A549 (cell line): Measurements from ENCODE around the gene DYNLT2B. TPM values are rescaled to one million over a fixed set of nuclear protein-coding genes. Genes with fewer than 3 reads are reported as not detected.
"Not testable (repeated sequence)": the region's sequence is repeated elsewhere in the genome, so short reads cannot be mapped to it uniquely, and the experiment has no call there.

Experiments used
- ATAC-seq, 2 experiments: fragments of 200-7000 bp in 1 of 2; fragments of >200 bp in 1 of 2; cut with Nextera tagmentation in 1 of 2; cut with Tn5 transposase in 1 of 2; 3 replicates each; pipeline versions ENCODE4 v1.8.0 to v1.9.1; 2018 to 2020; ENCODE audit warnings: mild to moderate bottlenecking in 1 of 2, moderate library complexity in 1 of 2
- CTCF ChIA-PET: fragments of 300-600 bp; sonication (Branson Sonifier 250); formaldehyde crosslinking; extraction: SDS; loops from one replicate; lab custom pipeline; 2021; ENCODE audit warnings: antibody characterized with exemption, inconsistent platforms; lab: Yijun Ruan, JAX
- POLR2A ChIA-PET: fragments of 350-600 bp; formaldehyde crosslinking; extraction: SDS; loops from one replicate; lab custom pipeline; 2021; ENCODE audit warnings: antibody characterized with exemption, inconsistent platforms; lab: Yijun Ruan, JAX
- DNase-seq, 2 experiments: peaks; one replicate each; pipeline versions ENCODE4 v3.0.0 to v3.0.0-alpha.2; 2011 to 2016; ENCODE audit warnings: low read depth in 1 of 2, low spot score in 1 of 2
- FAIRE-seq: peaks from 2 replicates; lab custom pipeline; 2011; peaks lifted over from hg19 to GRCh38; lab: Jason Lieb, UNC
- H3K27ac ChIP-seq, 2 experiments: fragments of >200 bp; sonication (Bioruptor Twin); formaldehyde crosslinking; 3 replicates each; pipeline ENCODE4 v1.5.1; 2016 to 2017
- H3K4me1 ChIP-seq: fragments of >200 bp; sonication (Bioruptor Twin); formaldehyde crosslinking; 3 replicates; pipeline ENCODE4 v1.6.1; 2016
- H3K4me2 ChIP-seq: fragments of >200 bp; sonication (Bioruptor Twin); formaldehyde crosslinking; 3 replicates; pipeline ENCODE4 v1.6.1; 2016
- H3K4me3 ChIP-seq: fragments of >200 bp; sonication (Bioruptor Twin); formaldehyde crosslinking; 3 replicates; pipeline ENCODE4 v1.5.1; 2016
- H3K9me3 ChIP-seq: fragments of >200 bp; sonication (Bioruptor Twin); formaldehyde crosslinking; 3 replicates; pipeline ENCODE4 v1.6.1; 2016
- CEBPB ChIP-seq, 2 experiments: fragments of >200 bp in 1 of 2; sonication (Bioruptor Twin) in 1 of 2; formaldehyde crosslinking in 1 of 2; IDR thresholded peaks; 2 replicates each; pipeline ENCODE4 v1.6.1; 2012 to 2016
- EP300 ChIP-seq, 2 experiments: fragments of >200 bp; sonication (Bioruptor Twin); formaldehyde crosslinking; IDR thresholded peaks; 2 replicates in 1 of 2; 3 replicates in 1 of 2; pipeline ENCODE4 v1.6.1; 2016 to 2017
- FOSB ChIP-seq: fragments of 250-450 bp; sonication (Bioruptor Pico); IDR thresholded peaks from 2 replicates; pipeline ENCODE4 v1.5.0; 2020; ENCODE audit warnings: mild to moderate bottlenecking, moderate library complexity
- FOXS1 ChIP-seq: fragments of 250-450 bp; sonication (Bioruptor Pico); IDR thresholded peaks from 2 replicates; pipeline ENCODE4 v1.5.0; 2020; ENCODE audit warnings: mild to moderate bottlenecking, moderate library complexity
- HOXA7 ChIP-seq: fragments of 250-450 bp; sonication (Bioruptor Pico); IDR thresholded peaks from 2 replicates; pipeline ENCODE4 v1.5.0; 2020; ENCODE audit warnings: mild to moderate bottlenecking, moderate library complexity
- KDM1A ChIP-seq: fragments of 200-600 bp; sonication (generic); IDR thresholded peaks from 2 replicates; pipeline ENCODE4 v1.6.1; 2016; ENCODE audit warnings: low read depth, mild to moderate bottlenecking
- KDM5A ChIP-seq: fragments of 200-600 bp; sonication (generic); IDR thresholded peaks from 2 replicates; pipeline ENCODE4 v1.6.1; 2016; ENCODE audit warnings: antibody characterized with exemption, mild to moderate bottlenecking
- MYC ChIP-seq: IDR thresholded peaks from 2 replicates; pipeline ENCODE4 v1.6.1; 2012; ENCODE audit warnings: mild to moderate bottlenecking, inconsistent platforms, low read length, improper control_type of control experiment, borderline replicate concordance
- NPAS2 ChIP-seq: fragments of 250-450 bp; sonication (Bioruptor Pico); IDR thresholded peaks from 2 replicates; pipeline ENCODE4 v1.8.0; 2022; ENCODE audit warnings: mild to moderate bottlenecking, moderate library complexity, borderline replicate concordance
- PHF8 ChIP-seq: fragments of 200-600 bp; sonication (generic); IDR thresholded peaks from 2 replicates; pipeline ENCODE4 v1.6.1; 2016; ENCODE audit warnings: low read depth, mild to moderate bottlenecking, antibody characterized with exemption, moderate library complexity, borderline replicate concordance
- RCOR1 ChIP-seq: fragments of 150-350 bp; IDR thresholded peaks from 2 replicates; pipeline ENCODE4 v1.6.1; 2014; ENCODE audit warnings: antibody characterized with exemption, low read length, low read depth
- RFX5 ChIP-seq: fragments of 450-650 bp; IDR thresholded peaks from 2 replicates; pipeline ENCODE4 v1.7.1; 2014; ENCODE audit warnings: antibody characterized with exemption, mild to moderate bottlenecking, moderate library complexity
- RNF2 ChIP-seq: fragments of 200-600 bp; sonication (generic); IDR thresholded peaks from 2 replicates; pipeline ENCODE4 v1.6.1; 2016; ENCODE audit warnings: low read depth, mild to moderate bottlenecking, antibody characterized with exemption, moderate library complexity, borderline replicate concordance
- TFCP2L1 ChIP-seq: fragments of 250-450 bp; sonication (Bioruptor Pico); IDR thresholded peaks from 2 replicates; pipeline ENCODE4 v1.5.0; 2021; ENCODE audit warnings: mild to moderate bottlenecking
- ZFP36 ChIP-seq: fragments of 450-650 bp; IDR thresholded peaks from 2 replicates; pipeline ENCODE4 v1.6.1; 2014; ENCODE audit warnings: borderline replicate concordance; ENCODE audit not compliant: partially characterized antibody
- ZNF302 ChIP-seq: fragments of 250-450 bp; sonication (Bioruptor Pico); IDR thresholded peaks from 2 replicates; pipeline ENCODE4 v1.9.0; 2021; ENCODE audit warnings: inconsistent platforms, mild to moderate bottlenecking, moderate library complexity
- WGBS: methylation state at CpG from one replicate; pipeline ENCODE4 v1.1.6; 2017; ENCODE audit errors: missing lambda C conversion rate; 5-methylcytosine and 5-hydroxymethylcytosine counted together
- polyA plus RNA-seq, 4 experiments: library from polyadenylated mRNA; depleted of rRNA in 3 of 4; stranded (reverse); fragments of >200 nt; fragmentation: RNase III in 1 of 4; extraction: RNeasy Plus Mini Kit Qiagen cat#74134 plus additional on column Dnase treatment in 1 of 4; gene quantifications; 2 replicates in 3 of 4; 3 replicates in 1 of 4; pipeline ENCODE4 v1.2.3, GENCODE V29; 2011 to 2017
- TF ChIP-seq, protein P1 (sequence below): fragments of 250-450 bp; sonication (Bioruptor Pico); IDR thresholded peaks from 2 replicates; pipeline ENCODE4 v1.5.0; 2021; ENCODE audit warnings: mild to moderate bottlenecking, moderate library complexity, borderline replicate concordance
- TF ChIP-seq, protein P2 (sequence below): IDR thresholded peaks from 2 replicates; pipeline ENCODE4 v1.6.1; 2012; ENCODE audit warnings: low read depth, borderline replicate concordance
- TF ChIP-seq, protein P3 (sequence below): fragments of 250-450 bp; sonication (Bioruptor Pico); IDR thresholded peaks from 2 replicates; pipeline ENCODE4 v1.5.0; 2020; ENCODE audit warnings: low read depth, mild to moderate bottlenecking, moderate library complexity
- TF ChIP-seq, protein P4 (sequence below): fragments of 450-650 bp; IDR thresholded peaks from 2 replicates; pipeline ENCODE4 v1.6.1; 2014; ENCODE audit warnings: antibody characterized with exemption
- TF ChIP-seq, protein P5 (sequence below): fragments of >200 bp; sonication (Bioruptor Twin); formaldehyde crosslinking; IDR thresholded peaks from 3 replicates; pipeline ENCODE4 v1.6.1; 2016

Gene DYNLT2B
- polyA plus RNA-seq, 2 of the 4 experiments (the other 2 are of a cell fraction), result 34.7 to 34.9 TPM

DNA sequence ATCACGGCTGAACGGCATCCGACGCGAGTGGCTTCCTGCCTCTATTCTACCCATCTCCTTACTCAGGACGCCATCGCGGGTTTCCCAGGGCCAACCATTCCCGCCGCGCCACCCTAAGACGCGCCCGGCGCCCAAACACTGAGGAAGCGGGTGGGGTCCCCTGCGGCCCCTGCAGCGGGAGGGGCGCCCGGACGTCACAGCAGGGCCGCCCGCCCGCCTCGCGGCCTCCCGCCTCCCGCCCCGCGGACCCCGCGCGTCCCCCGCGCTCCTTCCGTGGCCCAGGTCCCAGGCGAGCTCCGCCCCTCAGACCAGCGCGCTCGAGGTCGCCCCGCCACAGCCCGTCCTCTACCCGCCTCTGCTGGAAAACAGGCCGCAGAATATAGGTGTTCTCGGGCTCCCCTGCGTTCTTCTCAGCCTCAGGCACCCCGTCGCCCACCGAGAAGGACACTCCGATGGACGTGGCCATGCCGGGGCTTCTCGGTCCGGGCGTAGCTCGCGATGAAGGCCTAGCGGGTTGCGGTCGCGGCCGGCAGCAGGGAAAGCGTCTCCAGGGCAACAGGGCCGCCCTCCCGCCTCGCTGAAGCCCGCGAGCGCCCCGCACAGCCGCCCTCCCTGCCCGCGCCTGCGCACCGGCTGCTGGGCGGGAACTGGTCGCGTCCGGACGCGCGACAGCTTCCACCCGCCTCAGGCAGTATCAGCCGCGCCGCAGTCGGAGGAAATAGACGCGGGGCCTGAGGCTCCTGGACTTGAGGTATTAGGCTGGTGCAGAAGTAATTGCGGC lies at the start of gene DYNLT2B (continued):
- TF ChIP-seq TFCP2L1 (CRISPR knock-in tag) (no peak), NPAS2 (CRISPR knock-in tag) (no peak)
- TF ChIP-seq, protein P1, sequence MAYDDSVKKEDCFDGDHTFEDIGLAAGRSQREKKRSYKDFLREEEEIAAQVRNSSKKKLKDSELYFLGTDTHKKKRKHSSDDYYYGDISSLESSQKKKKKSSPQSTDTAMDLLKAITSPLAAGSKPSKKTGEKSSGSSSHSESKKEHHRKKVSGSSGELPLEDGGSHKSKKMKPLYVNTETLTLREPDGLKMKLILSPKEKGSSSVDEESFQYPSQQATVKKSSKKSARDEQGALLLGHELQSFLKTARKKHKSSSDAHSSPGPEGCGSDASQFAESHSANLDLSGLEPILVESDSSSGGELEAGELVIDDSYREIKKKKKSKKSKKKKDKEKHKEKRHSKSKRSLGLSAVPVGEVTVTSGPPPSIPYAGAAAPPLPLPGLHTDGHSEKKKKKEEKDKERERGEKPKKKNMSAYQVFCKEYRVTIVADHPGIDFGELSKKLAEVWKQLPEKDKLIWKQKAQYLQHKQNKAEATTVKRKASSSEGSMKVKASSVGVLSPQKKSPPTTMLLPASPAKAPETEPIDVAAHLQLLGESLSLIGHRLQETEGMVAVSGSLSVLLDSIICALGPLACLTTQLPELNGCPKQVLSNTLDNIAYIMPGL (CRISPR knock-in tag), result no peak

DNA sequence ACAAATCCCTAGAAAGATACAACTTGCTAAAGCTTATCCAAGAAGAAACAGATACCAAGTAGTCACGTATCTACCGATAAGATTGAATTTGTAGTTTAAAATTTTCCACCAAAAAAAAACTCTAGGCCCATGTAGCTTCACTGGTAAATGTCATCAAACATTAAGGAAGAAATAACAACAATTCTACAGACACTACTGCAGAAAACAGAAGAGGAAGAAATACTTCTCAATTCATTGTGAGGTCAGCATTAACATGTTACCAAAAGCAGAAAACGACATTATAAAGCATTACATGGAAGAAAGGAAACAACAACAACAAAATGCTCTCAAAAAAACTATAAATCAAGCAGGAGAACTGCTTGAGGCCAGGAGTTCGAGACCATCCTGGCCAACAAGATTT lies 47.7 kb upstream of the DYNLT2B start:
- WGBS, result 85% methylated on average over 4 of the region's 4 CpGs
- no peak for ATAC-seq
- H3K27ac ChIP-seq, result no peak overlapping the region
- no peak for FAIRE-seq
- TF ChIP-seq KDM5A, result no peak
- no peak for TF ChIP-seq KDM1A
- no peak for TF ChIP-seq EP300 (IDR thresholded peaks at IDR 0.05)
- no peak for TF ChIP-seq PHF8
- TF ChIP-seq, protein P2, sequence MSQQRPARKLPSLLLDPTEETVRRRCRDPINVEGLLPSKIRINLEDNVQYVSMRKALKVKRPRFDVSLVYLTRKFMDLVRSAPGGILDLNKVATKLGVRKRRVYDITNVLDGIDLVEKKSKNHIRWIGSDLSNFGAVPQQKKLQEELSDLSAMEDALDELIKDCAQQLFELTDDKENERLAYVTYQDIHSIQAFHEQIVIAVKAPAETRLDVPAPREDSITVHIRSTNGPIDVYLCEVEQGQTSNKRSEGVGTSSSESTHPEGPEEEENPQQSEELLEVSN, result no peak
- TF ChIP-seq CEBPB (IDR thresholded peaks at IDR 0.05), result no peak
- no peak for TF ChIP-seq HOXA7 (CRISPR knock-in tag)
- no peaks in the 10 kb centered on the region for H3K9me3 ChIP-seq
- no peak overlapping the region for H3K4me2 ChIP-seq
- H3K4me1 ChIP-seq, result no peaks in the 10 kb centered on the region
- no peak for DNase-seq
- ChIA-PET CTCF (interaction anchor here (0.6 kb wide), 1 partner anchor 1114 kb away, joined by 5 read pairs; no protein-coding TSS in a partner anchor), POLR2A (no interaction called here)
- no peak overlapping the region for H3K4me3 ChIP-seq

DNA sequence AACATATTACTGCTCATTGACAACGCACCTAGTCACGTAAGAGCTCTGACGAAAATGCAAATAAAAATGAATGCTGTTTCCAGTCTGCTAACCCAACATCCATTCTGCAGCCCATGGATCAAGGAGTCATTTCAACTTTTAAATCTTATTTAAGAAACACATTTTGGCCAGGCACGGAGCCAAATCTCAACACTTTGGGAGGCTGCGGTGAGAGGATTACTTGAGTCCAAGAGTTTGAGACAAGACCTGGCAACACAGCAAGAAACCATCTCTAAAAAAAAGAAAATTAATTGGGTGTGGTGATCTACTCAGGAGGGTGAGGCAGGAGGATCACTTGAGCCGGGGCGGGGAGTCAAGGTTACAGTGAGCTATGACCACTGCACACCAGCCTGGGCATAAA lies 42.5 kb upstream of the DYNLT2B start:
- Histone ChIP-seq H3K4me1 (no peaks in the 10 kb centered on the region), H3K4me2 (no peak overlapping the region), H3K27ac (no peak overlapping the region), H3K9me3 (no peaks in the 10 kb centered on the region), H3K4me3 (no peak overlapping the region)
- FAIRE-seq, result no peak
- 98% methylated on average over 7 of the region's 7 CpGs for WGBS
- ChIA-PET POLR2A (no interaction called here), CTCF (interaction anchor here (0.6 kb wide), 1 partner anchor 220 kb away, joined by 3 read pairs; no protein-coding TSS in a partner anchor)
- ATAC-seq, result no peak
- no peak for DNase-seq
- no peak for TF ChIP-seq FOXS1 (CRISPR knock-in tag)
- no peak for TF ChIP-seq RCOR1
- TF ChIP-seq FOSB (CRISPR knock-in tag), result no peak
- no peak for TF ChIP-seq ZNF302 (CRISPR knock-in tag)
- no peak for TF ChIP-seq RFX5
- TF ChIP-seq MYC, result no peak
- no peak for TF ChIP-seq ZFP36
- TF ChIP-seq, protein P3, sequence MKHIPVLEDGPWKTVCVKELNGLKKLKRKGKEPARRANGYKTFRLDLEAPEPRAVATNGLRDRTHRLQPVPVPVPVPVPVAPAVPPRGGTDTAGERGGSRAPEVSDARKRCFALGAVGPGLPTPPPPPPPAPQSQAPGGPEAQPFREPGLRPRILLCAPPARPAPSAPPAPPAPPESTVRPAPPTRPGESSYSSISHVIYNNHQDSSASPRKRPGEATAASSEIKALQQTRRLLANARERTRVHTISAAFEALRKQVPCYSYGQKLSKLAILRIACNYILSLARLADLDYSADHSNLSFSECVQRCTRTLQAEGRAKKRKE (CRISPR knock-in tag), result no peak
- TF ChIP-seq PHF8, result no peak
- no peak for TF ChIP-seq RNF2
- TF ChIP-seq, protein P4, sequence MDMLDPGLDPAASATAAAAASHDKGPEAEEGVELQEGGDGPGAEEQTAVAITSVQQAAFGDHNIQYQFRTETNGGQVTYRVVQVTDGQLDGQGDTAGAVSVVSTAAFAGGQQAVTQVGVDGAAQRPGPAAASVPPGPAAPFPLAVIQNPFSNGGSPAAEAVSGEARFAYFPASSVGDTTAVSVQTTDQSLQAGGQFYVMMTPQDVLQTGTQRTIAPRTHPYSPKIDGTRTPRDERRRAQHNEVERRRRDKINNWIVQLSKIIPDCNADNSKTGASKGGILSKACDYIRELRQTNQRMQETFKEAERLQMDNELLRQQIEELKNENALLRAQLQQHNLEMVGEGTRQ, result no peak
- TF ChIP-seq, protein P5, sequence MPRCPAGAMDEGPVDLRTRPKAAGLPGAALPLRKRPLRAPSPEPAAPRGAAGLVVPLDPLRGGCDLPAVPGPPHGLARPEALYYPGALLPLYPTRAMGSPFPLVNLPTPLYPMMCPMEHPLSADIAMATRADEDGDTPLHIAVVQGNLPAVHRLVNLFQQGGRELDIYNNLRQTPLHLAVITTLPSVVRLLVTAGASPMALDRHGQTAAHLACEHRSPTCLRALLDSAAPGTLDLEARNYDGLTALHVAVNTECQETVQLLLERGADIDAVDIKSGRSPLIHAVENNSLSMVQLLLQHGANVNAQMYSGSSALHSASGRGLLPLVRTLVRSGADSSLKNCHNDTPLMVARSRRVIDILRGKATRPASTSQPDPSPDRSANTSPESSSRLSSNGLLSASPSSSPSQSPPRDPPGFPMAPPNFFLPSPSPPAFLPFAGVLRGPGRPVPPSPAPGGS, result no peak

DNA sequence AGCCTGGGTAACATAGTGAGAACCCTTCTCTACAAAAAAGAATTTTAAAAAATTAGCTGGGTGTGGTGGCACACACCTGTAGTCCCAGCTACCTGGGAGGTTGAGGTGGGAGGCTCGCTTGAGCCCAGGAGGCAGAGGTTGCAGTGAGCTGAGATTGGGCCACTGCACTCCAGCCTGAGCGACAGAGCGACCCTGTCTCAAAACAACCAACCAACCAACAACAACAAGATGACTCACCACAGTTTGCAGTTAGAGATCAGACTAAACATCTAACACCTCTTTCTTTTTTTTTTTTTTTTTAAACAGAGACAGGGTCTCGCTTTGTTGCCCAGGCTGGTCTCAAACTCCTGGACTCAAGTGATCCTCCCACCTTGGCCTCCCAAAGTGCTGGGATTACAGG lies 40.5 kb upstream of the DYNLT2B start:
- CTCF ChIA-PET, result interaction anchor here (2.4 kb wide), 1 partner anchor 12 kb away, joined by 8 read pairs; no protein-coding TSS in a partner anchor
- FAIRE-seq, POLR2A ChIA-PET: not testable (repeated sequence)

More for the DNA sequence above, 40.5 kb upstream of the DYNLT2B start:
- not testable (repeated sequence) for H3K27ac ChIP-seq, H3K4me2 ChIP-seq, H3K4me1 ChIP-seq, ATAC-seq, H3K4me3 ChIP-seq, DNase-seq, H3K9me3 ChIP-seq
- 93% methylated on average over 4 of the region's 4 CpGs for WGBS
